Occipital lobe (tissue), 2 donors: ENCODE results near the gene YJEFN3. TPM values are rescaled to one million over a fixed set of nuclear protein-coding genes. Genes with fewer than 3 reads are reported as not detected.

Experiments
- DNase-seq: peaks from one replicate; lab custom pipeline; 2025; lab: John Stamatoyannopoulos, UW
- total RNA-seq: library from RNA; depleted of rRNA; stranded (reverse); fragments of >200 nt; gene quantifications from one replicate; pipeline ENCODE4 v1.2.3, GENCODE V29; 2014

YJEFN3 gene
- total RNA-seq, 1 donor from 2014 or later, result 1.6 TPM

DNA sequence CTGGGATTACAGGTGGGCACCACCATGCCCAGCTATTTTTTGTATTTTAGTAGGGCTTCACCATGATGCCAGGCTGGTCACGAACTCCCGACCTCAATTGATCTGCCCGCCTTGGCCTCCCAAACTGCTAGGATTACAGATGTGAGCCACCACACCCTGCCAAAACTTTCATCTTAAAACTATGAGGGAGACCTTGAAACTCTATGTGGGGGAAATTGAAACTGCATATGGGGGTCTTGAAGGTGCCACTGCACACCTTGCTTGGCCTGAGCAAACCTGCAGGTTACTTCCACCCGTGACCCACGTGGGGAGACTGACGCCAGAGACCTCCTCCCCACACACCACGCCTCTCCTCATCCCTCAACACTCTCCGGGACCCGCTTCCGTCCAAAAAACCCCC, 25.0 kb downstream of the YJEFN3 start:
- no peak for DNase-seq

GRCh38 chr19:19554074-19555023, 25.6 kb downstream of the YJEFN3 start:
- DNase-seq, result no peak

DNA sequence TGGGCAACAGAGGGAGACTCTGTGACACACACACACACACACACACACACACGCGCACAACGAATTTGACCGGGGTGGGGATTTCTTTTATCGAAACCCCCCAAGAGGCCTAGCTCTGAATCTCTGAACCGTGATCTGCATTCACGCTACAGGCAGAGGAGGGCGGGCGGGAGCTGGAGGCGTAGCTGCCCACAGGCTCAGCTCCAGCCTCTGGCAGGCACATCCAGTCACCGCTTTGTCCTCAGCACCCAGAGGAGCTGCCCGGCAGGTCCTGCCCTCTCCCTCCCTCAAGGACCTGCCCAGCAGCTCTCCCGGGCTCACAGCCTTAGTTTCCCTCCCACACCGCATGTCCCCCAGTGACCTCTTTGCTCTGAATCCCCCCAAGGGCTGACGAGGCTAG, 29.3 kb downstream of the YJEFN3 start:
- no peak for DNase-seq

GRCh38 chr19:19558636-19559035, 29.9 kb downstream of the YJEFN3 start:
- no peak for DNase-seq

DNA sequence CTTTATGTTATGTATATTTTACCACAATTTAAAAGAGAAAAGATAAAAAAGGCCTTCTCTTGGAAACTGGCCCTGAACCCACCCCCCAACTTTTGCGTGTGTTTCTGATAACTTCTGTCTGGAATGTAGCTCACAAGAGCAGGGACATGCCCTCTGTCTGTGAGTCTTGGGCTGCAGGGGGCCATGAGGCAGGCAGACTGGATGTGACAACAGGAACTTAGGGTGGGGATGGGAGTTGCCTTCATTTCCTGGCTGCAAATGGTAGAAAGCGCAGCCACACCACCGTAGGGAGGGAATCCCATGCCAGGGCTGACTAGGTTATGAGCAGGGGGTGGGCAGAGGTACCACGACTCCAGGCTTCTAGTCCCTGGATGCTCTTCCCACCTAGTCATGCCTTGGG, 31.2 kb downstream of the YJEFN3 start:
- DNase-seq, result no peak

DNA sequence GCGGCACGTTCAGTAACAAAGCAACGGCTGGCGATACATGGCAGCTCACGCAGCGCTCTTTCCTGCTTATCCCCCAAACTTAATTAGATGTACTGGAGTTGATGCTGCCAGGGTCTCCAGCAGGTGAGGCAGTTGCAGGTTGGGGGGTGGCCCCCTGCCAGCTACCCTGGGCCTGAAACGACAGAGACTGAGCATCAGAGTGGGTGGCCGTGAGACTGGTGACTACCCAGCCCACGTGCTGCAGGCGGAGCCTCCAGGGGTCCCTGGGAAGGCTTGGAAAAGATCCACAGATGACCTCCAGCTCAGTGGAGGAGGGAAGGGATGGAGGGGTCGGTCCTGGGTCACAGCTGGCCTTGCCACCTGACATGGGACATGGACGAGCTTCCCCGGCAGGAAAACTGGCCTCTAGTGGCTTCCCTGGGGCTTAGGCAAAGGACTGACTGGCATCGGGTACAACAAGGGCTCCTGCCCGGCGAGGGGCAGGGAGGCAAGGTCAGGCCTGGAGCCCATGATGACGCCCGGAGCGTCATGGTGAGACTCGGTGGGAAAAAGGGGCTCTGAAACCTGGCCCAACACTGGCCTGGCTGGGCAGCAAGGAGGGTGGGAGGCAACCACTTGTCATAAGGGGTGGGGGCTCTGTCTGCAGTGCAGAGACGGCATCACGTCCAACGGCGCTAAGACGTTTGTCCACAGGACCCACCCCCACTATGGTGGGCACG, 33.4 kb downstream of the YJEFN3 start:
- no peak for DNase-seq

DNA sequence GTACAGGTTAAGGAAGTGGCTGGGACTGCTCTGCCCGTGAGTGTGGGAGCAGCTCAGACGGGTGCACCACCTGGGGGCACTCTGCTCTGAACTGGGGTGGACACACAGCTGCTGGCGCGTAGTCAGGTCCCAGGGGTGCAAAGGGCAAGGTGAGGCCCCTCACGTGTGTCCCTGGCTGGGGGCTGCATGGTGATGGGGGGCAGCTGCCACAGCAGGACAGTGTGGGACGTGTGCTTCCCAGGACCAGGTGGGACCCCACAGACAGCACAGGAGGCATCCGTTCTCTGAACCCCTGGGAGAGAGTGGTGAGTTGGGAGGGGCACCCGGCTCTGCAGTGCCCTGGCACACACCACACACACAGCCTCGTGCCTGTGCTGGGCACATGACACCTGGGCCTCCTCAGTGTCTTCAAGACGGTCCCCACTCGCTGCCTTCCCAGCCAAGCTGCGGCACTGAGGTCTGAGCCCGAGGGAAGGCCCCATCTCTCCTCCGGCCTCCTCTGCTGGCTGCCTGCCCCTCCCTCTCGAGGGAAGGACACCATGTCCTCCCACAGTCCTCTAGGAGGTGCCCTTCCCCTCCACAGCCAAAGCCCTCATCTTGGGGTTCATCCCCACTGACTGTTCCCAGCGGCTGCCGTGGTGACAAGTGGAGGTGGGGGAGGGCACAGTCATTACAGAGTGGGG, 34.1 kb downstream of the YJEFN3 start:
- DNase-seq, result no peak

DNA sequence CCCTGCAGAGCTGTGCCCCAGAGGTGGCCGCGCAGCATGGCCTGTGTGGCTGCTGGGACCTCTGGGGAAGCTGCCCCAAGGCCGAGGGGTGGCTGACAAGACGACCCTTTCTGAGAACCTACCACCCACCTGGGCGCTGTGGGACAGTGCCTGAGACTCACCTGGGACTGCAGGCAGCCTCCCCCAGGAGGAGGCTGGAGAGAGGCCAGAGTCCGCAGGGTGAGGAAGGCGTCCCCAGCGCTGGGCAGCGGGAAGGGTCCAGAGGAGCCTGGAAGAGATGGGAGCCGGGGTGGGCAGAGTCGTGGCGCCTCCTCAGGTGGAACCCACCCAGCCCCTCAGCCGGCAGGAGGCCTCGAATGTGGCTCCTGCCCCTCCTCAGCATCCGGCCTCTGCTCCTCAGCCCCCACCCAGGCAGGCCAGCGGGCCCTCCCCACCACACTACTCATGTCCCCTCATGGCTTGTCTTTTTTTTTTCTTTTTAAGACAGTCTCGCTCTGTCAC, 34.7 kb downstream of the YJEFN3 start:
- DNase-seq, result no peak

DNA sequence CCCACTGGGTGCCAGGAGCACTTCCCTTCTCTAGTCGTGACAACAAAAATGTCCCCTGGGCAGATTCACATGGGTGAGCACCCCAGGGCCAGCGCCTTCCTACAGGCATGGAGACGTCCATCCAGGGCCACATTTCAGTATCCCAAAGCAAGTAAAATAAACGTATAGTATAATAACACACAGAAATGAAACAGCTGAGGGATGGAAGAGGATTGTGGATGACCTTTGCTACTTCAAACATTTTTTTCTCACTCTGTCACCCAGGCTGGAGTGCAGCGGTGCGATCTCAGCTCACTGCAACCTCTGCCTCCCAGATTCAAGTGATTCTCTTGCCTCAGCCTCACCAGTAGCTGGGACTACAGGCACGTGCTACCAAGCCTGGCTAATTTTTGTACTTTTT, 37.6 kb downstream of the YJEFN3 start:
- no peak for DNase-seq

DNA sequence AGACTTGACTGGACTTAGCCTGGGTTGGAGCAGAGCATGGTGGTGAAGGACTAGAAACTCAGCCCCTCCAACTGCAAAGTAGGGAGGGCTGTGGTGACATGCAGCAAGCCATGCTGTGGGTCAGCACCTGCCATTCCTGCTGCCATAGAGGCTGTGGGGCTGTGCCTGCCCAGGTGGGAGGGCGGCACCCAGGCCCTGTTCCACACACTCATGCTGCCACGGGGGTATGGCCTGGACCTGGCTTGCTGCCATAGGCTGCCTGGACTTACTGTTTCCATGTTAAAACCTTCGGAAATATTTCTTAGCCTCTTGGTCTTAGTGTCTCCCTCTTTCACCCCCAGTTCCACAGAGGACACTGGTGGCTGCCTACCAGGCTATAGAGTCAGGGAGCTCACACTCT, 38.7 kb downstream of the YJEFN3 start:
- no peak for DNase-seq

- DNase-seq, result no peak
Observed at GRCh38 chr19:19568802-19569756, 40.4 kb downstream of the YJEFN3 start.

- no peak for DNase-seq
Observed at GRCh38 chr19:19570571-19570970, 41.9 kb downstream of the YJEFN3 start.

GRCh38 chr19:19571071-19571786, 42.5 kb downstream of the YJEFN3 start:
- DNase-seq, result no peak

- DNase-seq, result no peak
Observed at GRCh38 chr19:19575411-19575810, 46.7 kb downstream of the YJEFN3 start.

DNA sequence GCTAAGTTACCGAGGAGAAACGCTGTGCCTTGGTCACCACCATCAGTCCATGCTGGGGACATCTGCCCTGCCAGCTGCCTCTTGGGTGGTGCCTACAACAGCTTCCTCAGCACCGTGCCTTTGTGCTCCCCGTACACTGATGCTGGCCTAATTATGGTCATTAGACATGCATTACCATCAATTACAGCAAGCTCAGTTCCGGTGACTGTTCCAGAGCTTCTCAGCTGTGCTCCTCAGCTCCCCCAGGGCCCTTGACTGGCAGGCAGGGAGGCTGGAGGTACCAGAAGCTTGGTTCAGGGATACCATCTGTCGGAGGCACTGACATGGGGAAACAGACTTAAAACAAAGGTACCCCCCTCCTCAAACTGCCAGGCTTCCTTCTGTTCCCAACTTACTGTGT, 49.5 kb downstream of the YJEFN3 start:
- no peak for DNase-seq

DNA sequence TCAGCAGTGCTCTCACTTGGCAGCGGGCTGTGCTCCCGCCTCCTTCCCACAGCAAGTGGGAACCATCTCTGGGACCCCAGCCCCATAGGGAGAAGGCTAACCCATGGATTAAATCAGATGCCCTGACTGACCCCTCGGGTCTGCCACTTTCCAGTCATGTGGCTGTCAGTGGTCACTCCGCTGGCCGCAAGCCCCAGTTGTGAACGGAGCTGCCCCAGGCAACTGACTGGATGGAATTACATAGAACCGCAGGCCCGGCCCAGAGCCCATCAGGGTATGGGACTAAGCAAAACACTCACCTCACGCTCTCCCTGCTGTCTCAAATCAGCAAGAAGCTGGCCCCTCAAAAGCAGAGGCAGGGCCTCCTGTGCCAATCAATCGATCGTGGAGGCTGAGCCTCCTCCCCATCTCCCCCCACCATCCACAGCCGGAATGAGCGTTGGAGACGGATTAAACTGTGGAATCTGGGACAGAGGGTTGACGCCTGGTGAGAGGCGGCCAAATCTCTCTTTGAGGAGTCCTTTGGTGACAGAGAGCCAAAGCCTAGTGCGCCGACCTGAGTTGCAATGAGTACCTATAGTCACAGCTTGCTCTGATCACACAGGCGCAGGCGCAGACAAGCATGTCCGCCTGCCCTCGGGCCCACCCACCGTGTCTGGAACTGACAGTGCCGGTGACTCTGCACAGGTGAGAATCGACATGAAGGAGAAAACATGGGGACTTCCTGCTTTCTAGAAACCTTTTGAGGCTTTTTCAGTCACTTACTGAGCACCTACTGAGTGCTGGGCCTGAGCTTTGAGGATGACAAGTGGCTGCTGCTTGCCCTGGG, 51.0 kb downstream of the YJEFN3 start:
- no peak for DNase-seq

DNA sequence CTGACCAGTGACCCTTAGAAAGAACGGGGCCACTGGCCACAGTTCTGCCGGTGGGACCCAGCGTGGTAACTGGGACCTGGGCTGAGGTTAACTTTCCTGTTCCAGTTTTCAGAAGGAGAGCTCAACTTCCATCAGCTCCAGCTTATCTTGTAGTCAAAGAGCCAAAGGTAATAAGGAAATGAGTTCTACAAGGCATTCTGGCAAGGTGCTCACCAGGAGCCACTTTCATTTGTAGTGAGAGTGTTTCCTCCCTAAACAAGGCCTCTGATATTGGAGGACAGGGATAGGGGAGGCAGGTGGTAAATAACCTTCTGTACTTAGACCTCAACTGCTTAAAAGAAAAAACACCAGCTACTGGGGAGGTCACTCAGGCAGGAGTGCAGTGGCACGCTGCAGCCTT, 51.7 kb downstream of the YJEFN3 start:
- DNase-seq, result no peak

DNA sequence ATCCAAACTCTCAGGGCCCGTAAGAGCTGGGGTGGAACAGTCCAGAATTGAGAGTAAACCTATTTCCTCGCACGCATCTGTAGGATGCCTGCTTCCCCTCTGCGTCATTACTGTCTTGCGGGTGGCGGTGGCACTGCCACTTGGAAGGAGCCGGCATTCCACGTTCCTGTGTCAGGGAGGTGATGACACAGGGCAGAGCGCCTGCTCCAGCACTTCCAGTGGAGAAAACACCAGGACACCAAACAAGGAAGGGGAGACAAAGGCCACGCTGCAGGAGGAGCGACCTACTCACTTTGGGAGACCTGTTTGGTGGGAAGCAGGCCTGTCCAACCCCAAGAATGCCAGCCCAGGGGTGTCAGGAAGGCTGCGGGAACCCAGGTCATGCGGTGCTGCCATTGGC, 52.7 kb downstream of the YJEFN3 start:
- DNase-seq, result no peak

GRCh38 chr19:19582471-19582870, 53.8 kb downstream of the YJEFN3 start:
- DNase-seq, result no peak
